ENCODE results near the gene ANKS1B.
"Not testable (repeated sequence)": the region's sequence is repeated elsewhere in the genome, so short reads cannot be mapped to it uniquely, and the experiment has no call there.

ANKS1B gene

GRCh38 chr12:99253068-99253467 lies 731.7 kb downstream of the ANKS1B start:
- in situ Hi-C loops (cut with MboI; ENCODE audit: low pct_unique_long_range_greater_than_20kb, low sequenced_read_pairs, unreplicated experiment) = no loop called here
- TF ChIP-seq CTCF (IDR thresholded peaks at IDR 0.05; ENCODE audit: extremely low read depth, insufficient read depth, missing control alignments) = peak; percentile 32
- no peak for DNase-seq (ENCODE audit: low spot score)

- in situ Hi-C loops (cut with MboI; ENCODE audit: low pct_unique_long_range_greater_than_20kb, low sequenced_read_pairs, unreplicated experiment) = no loop called here
- DNase-seq (ENCODE audit: low spot score) = no peak
- TF ChIP-seq CTCF (IDR thresholded peaks at IDR 0.05; ENCODE audit: extremely low read depth, insufficient read depth, missing control alignments) = no peak
Measured at GRCh38 chr12:99250091-99250490, 734.6 kb downstream of the ANKS1B start.

- no peak for TF ChIP-seq CTCF (IDR thresholded peaks at IDR 0.05; ENCODE audit: extremely low read depth, insufficient read depth, missing control alignments)
- in situ Hi-C loops (cut with MboI; ENCODE audit: low pct_unique_long_range_greater_than_20kb, low sequenced_read_pairs, unreplicated experiment) = no loop called here
- DNase-seq (ENCODE audit: low spot score) = no peak
Measured at GRCh38 chr12:99249543-99249942, 735.2 kb downstream of the ANKS1B start.

- in situ Hi-C loops (cut with MboI; ENCODE audit: low pct_unique_long_range_greater_than_20kb, low sequenced_read_pairs, unreplicated experiment); DNase-seq (ENCODE audit: low spot score): not testable (repeated sequence)
Measured at GRCh38 chr12:99237907-99238538, 746.7 kb downstream of the ANKS1B start.

- no peak for TF ChIP-seq CTCF (IDR thresholded peaks at IDR 0.05; ENCODE audit: extremely low read depth, insufficient read depth, missing control alignments)
- no peak for DNase-seq (ENCODE audit: low spot score)
- in situ Hi-C loops (cut with MboI; ENCODE audit: low pct_unique_long_range_greater_than_20kb, low sequenced_read_pairs, unreplicated experiment) = no loop called here
Measured at GRCh38 chr12:99235381-99235780, 749.4 kb downstream of the ANKS1B start.

GRCh38 chr12:99234702-99235101 lies 750.0 kb downstream of the ANKS1B start:
- DNase-seq (ENCODE audit: low spot score) = no peak
- TF ChIP-seq CTCF (IDR thresholded peaks at IDR 0.05; ENCODE audit: extremely low read depth, insufficient read depth, missing control alignments) = no peak
- in situ Hi-C loops (cut with MboI; ENCODE audit: low pct_unique_long_range_greater_than_20kb, low sequenced_read_pairs, unreplicated experiment) = no loop called here

GRCh38 chr12:99232324-99232723 lies 752.4 kb downstream of the ANKS1B start:
- in situ Hi-C loops (cut with MboI; ENCODE audit: low pct_unique_long_range_greater_than_20kb, low sequenced_read_pairs, unreplicated experiment) = no loop called here
- no peak for DNase-seq (ENCODE audit: low spot score)
- TF ChIP-seq CTCF (IDR thresholded peaks at IDR 0.05; ENCODE audit: extremely low read depth, insufficient read depth, missing control alignments) = no peak

Measured in GM13977 (cell line).